CD4-positive, alpha-beta T cell (primary cell): Measurements from ENCODE around the gene ENOX1. TPM values are rescaled to one million over a fixed set of nuclear protein-coding genes. Genes with fewer than 3 reads are reported as not detected.

Experiments
- ATAC-seq: fragments of 200-7000 bp; cut with Tn5 transposase; one replicate; pipeline ENCODE4 v1.10.0; 2022; ENCODE audit warnings: mild to moderate bottlenecking; ENCODE audit not compliant: poor library complexity
- CTCF ChIA-PET: fragments of 350-600 bp; sonication (Branson Sonifier 250); formaldehyde crosslinking; loops from one replicate; lab custom pipeline; 2021; ENCODE audit warnings: antibody characterized with exemption, inconsistent platforms; lab: Charles Lee
- POLR2A ChIA-PET: fragments of 350-600 bp; sonication (Branson Sonifier 250); formaldehyde crosslinking; loops from one replicate; lab custom pipeline; 2021; ENCODE audit warnings: antibody characterized with exemption, inconsistent platforms; lab: Charles Lee
- DNase-seq, 14 experiments: peaks; one replicate each; pipeline ENCODE4 v3.0.0-alpha.2; 2013 to 2020; ENCODE audit warnings: mixed read lengths in 2 of 14
- H3K27ac ChIP-seq, 2 donors: one replicate each; pipeline versions ENCODE4 v1.5.1 to v1.7.0; 2013; ENCODE audit warnings: low read length in 2 of 2, low read depth in 1 of 2, mild to moderate bottlenecking in 1 of 2
- H3K27me3 ChIP-seq, 2 experiments: 1 replicate in 1 of 2; 2 replicates in 1 of 2; pipeline versions ENCODE4 v1.6.1 to v1.7.0; 2013; ENCODE audit warnings: low read length in 2 of 2, control low read depth in 1 of 2, mild to moderate bottlenecking in 1 of 2, moderate library complexity in 1 of 2; ENCODE audit not compliant: insufficient read depth in 2 of 2, control insufficient read depth in 1 of 2
- H3K36me3 ChIP-seq: one replicate; pipeline ENCODE4 v1.6.1; 2013; ENCODE audit warnings: low read length, control low read depth; ENCODE audit not compliant: insufficient read depth
- H3K4me1 ChIP-seq: one replicate; pipeline ENCODE4 v1.6.1; 2013; ENCODE audit warnings: low read length, control low read depth; ENCODE audit not compliant: insufficient read depth
- H3K4me3 ChIP-seq: one replicate; pipeline ENCODE4 v1.5.1; 2013; ENCODE audit warnings: mild to moderate bottlenecking, low read length, moderate library complexity
- H3K9me3 ChIP-seq, 2 experiments: 1 replicate in 1 of 2; 2 replicates in 1 of 2; pipeline versions ENCODE4 v1.6.1 to v1.7.0; 2013; ENCODE audit warnings: low read length in 2 of 2, mild to moderate bottlenecking in 2 of 2, control low read depth in 1 of 2, moderate library complexity in 1 of 2; ENCODE audit not compliant: control insufficient read depth in 1 of 2, insufficient read depth in 1 of 2
- H3K27ac Mint-ChIP-seq: one replicate; pipeline ENCODE4 v1.8.0; 2020; ENCODE audit warnings: mixed read lengths
- H3K27me3 Mint-ChIP-seq: one replicate; pipeline ENCODE4 v1.8.0; 2021; ENCODE audit warnings: mixed read lengths
- H3K36me3 Mint-ChIP-seq: one replicate; pipeline ENCODE4 v1.8.0; 2021; ENCODE audit warnings: low read depth, mixed read lengths
- H3K4me1 Mint-ChIP-seq: one replicate; pipeline ENCODE4 v1.8.0; 2021; ENCODE audit warnings: low read depth, mixed read lengths
- H3K4me3 Mint-ChIP-seq: one replicate; pipeline ENCODE4 v1.8.0; 2020; ENCODE audit warnings: mild to moderate bottlenecking, mixed read lengths
- H3K9me3 Mint-ChIP-seq: one replicate; pipeline ENCODE4 v1.8.0; 2020; ENCODE audit warnings: mixed read lengths
- CTCF ChIP-seq: fragments of 200-600 bp; IDR thresholded peaks from one replicate; pipeline ENCODE4 v1.8.0; 2022; ENCODE audit warnings: antibody characterized with exemption, mild to moderate bottlenecking
- intact Hi-C, 2 experiments: fragments of 100-400 bp; cut with DNase I in 1 of 2; cut with micrococcal nuclease in 1 of 2; formaldehyde crosslinking; loops; one replicate each; pipeline versions ENCODE4 v1.15.1 to v1.9.0; 2023 to 2025; cut with DNase I, micrococcal nuclease
- total RNA-seq, 174 experiments: library from RNA in 2 of 174; stranded (reverse) in 2 of 174; gene quantifications; one replicate each; pipeline ENCODE4 v1.2.3 and lab custom pipeline; 2021 to 2026

Gene ENOX1
- total RNA-seq, 2 experiments from 2014 or later: not detected

- Histone ChIP-seq H3K4me3 (no peak overlapping the region), H3K27me3 (no peaks in the 10 kb centered on the region), H3K4me1 (no peaks in the 10 kb centered on the region), H3K36me3 (no peaks in the 10 kb centered on the region), H3K27ac (no peak overlapping the region), H3K9me3 (no peaks in the 10 kb centered on the region)
- no peak overlapping the region for H3K27ac Mint-ChIP-seq
- H3K4me3 Mint-ChIP-seq: no peak overlapping the region
- H3K9me3 Mint-ChIP-seq: no peaks in the 10 kb centered on the region
- H3K27me3 Mint-ChIP-seq: peaks cover 4% of the 10 kb centered on the region
- ChIA-PET POLR2A (no interaction called here), CTCF (interaction anchor here (0.7 kb wide), 1 partner anchor 12 kb away, joined by 3 read pairs; no protein-coding TSS in a partner anchor)
- intact Hi-C loops: no loop called here
- no peaks in the 10 kb centered on the region for H3K36me3 Mint-ChIP-seq
- no peak for DNase-seq
- TF ChIP-seq CTCF: no peak
- no peaks in the 10 kb centered on the region for H3K4me1 Mint-ChIP-seq
- no peak for ATAC-seq
These were observed 206.5 kb downstream of the ENOX1 start for GRCh38 chr13:43580280-43580679.

GRCh38 chr13:43579321-43579720, 207.5 kb downstream of the ENOX1 start:
- no peaks in the 10 kb centered on the region for H3K36me3 Mint-ChIP-seq
- CTCF ChIA-PET: no interaction called here
- intact Hi-C loops: no loop called here

GRCh38 chr13:43574605-43575004, 212.2 kb downstream of the ENOX1 start:
- Histone ChIP-seq H3K4me1 (no peaks in the 10 kb centered on the region), H3K27me3 (no peaks in the 10 kb centered on the region), H3K4me3 (no peak overlapping the region), H3K9me3 (no peaks in the 10 kb centered on the region), H3K27ac (no peak overlapping the region), H3K36me3 (no peaks in the 10 kb centered on the region)
- ATAC-seq (no peak), DNase-seq (no peak)
- H3K4me3 Mint-ChIP-seq: no peak overlapping the region
- no peaks in the 10 kb centered on the region for H3K9me3 Mint-ChIP-seq
- CTCF ChIA-PET: no interaction called here
- H3K4me1 Mint-ChIP-seq: no peaks in the 10 kb centered on the region
- H3K27ac Mint-ChIP-seq: no peak overlapping the region
- intact Hi-C loops: no loop called here
- no peak for TF ChIP-seq CTCF
- H3K27me3 Mint-ChIP-seq: peaks cover 11% of the 10 kb centered on the region
- no peaks in the 10 kb centered on the region for H3K36me3 Mint-ChIP-seq
- POLR2A ChIA-PET: no interaction called here

More at GRCh38 chr13:43579321-43579720, 207.5 kb downstream of the ENOX1 start:
- Mint-ChIP-seq H3K27me3 (peaks cover 4% of the 10 kb centered on the region), H3K4me3 (no peak overlapping the region), H3K9me3 (no peaks in the 10 kb centered on the region), H3K27ac (no peak overlapping the region), H3K4me1 (no peaks in the 10 kb centered on the region)
- Histone ChIP-seq H3K27ac (no peak overlapping the region), H3K9me3 (no peaks in the 10 kb centered on the region), H3K27me3 (no peaks in the 10 kb centered on the region), H3K36me3 (no peaks in the 10 kb centered on the region), H3K4me3 (no peak overlapping the region), H3K4me1 (no peaks in the 10 kb centered on the region)
- ATAC-seq (no peak), DNase-seq (no peak)
- no peak for TF ChIP-seq CTCF
- POLR2A ChIA-PET: no interaction called here
